ENCODE results near the gene DOCK11.

- no peak for TF ChIP-seq POLR2AphosphoS5 (IDR thresholded peaks at IDR 0.05)
- TF ChIP-seq, protein P1, sequence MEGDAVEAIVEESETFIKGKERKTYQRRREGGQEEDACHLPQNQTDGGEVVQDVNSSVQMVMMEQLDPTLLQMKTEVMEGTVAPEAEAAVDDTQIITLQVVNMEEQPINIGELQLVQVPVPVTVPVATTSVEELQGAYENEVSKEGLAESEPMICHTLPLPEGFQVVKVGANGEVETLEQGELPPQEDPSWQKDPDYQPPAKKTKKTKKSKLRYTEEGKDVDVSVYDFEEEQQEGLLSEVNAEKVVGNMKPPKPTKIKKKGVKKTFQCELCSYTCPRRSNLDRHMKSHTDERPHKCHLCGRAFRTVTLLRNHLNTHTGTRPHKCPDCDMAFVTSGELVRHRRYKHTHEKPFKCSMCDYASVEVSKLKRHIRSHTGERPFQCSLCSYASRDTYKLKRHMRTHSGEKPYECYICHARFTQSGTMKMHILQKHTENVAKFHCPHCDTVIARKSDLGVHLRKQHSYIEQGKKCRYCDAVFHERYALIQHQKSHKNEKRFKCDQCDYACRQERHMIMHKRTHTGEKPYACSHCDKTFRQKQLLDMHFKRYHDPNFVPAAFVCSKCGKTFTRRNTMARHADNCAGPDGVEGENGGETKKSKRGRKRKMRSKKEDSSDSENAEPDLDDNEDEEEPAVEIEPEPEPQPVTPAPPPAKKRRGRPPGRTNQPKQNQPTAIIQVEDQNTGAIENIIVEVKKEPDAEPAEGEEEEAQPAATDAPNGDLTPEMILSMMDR (IDR thresholded peaks at IDR 0.05) = no peak
- TF ChIP-seq POLR2A (IDR thresholded peaks at IDR 0.05) = no peak
- TF ChIP-seq EP300 (IDR thresholded peaks at IDR 0.05) = no peak
Measured at GRCh38 chrX:118612290-118612689, 116.7 kb downstream of the DOCK11 start.
